HUES6 (cell line): ENCODE results near the gene JMJD7.

Experiments
- H3K27ac ChIP-seq: 2 replicates; pipeline ENCODE4 v1.7.0; 2013; ENCODE audit warnings: low read depth, mild to moderate bottlenecking, low read length, inconsistent platforms
- H3K27me3 ChIP-seq: 2 replicates; pipeline ENCODE4 v1.6.1; 2013; ENCODE audit warnings: low read length; ENCODE audit not compliant: control insufficient read depth, insufficient read depth
- H3K36me3 ChIP-seq: 2 replicates; pipeline ENCODE4 v1.6.1; 2013; ENCODE audit warnings: low read length; ENCODE audit not compliant: control insufficient read depth, insufficient read depth
- H3K4me1 ChIP-seq: 2 replicates; pipeline ENCODE4 v1.6.1; 2013; ENCODE audit warnings: low read length; ENCODE audit not compliant: control insufficient read depth, insufficient read depth
- H3K4me3 ChIP-seq: 2 replicates; pipeline ENCODE4 v1.5.1; 2013; ENCODE audit warnings: low read depth, low read length
- H3K9ac ChIP-seq: one replicate; pipeline ENCODE4 v1.6.1; 2013; ENCODE audit warnings: mild to moderate bottlenecking, low read length
- H3K9me3 ChIP-seq: 2 replicates; pipeline ENCODE4 v1.6.1; 2013; ENCODE audit warnings: low read depth, low read length; ENCODE audit not compliant: control insufficient read depth, insufficient read depth

JMJD7 gene

GRCh38 chr15:41879321-41879845, 51.5 kb downstream of the JMJD7 start:
- Histone ChIP-seq H3K9ac (no peak overlapping the region), H3K4me1 (peaks cover 10% of the 10 kb centered on the region; the same call in 1 of the 2 replicates), H3K4me3 (no peak overlapping the region), H3K36me3 (no peaks in the 10 kb centered on the region), H3K27me3 (peaks cover 48% of the 10 kb centered on the region), H3K27ac (no peak overlapping the region), H3K9me3 (no peaks in the 10 kb centered on the region)

- H3K4me1 ChIP-seq = peaks cover 10% of the 10 kb centered on the region; the same call in 1 of the 2 replicates
These were observed 52.4 kb downstream of the JMJD7 start for GRCh38 chr15:41880156-41880877.

GRCh38 chr15:41881086-41881485, 53.2 kb downstream of the JMJD7 start:
- peaks cover 48% of the 10 kb centered on the region for H3K27me3 ChIP-seq
- H3K27ac ChIP-seq = no peak overlapping the region
- no peaks in the 10 kb centered on the region for H3K36me3 ChIP-seq
- H3K4me3 ChIP-seq = no peak overlapping the region
- no peaks in the 10 kb centered on the region for H3K9me3 ChIP-seq
- peaks cover 10% of the 10 kb centered on the region; the same call in 1 of the 2 replicates for H3K4me1 ChIP-seq
- no peak overlapping the region for H3K9ac ChIP-seq

More at GRCh38 chr15:41880156-41880877, 52.4 kb downstream of the JMJD7 start:
- H3K9me3 ChIP-seq = no peaks in the 10 kb centered on the region
- H3K27ac ChIP-seq = no peak overlapping the region
- H3K36me3 ChIP-seq = no peaks in the 10 kb centered on the region
- no peak overlapping the region for H3K4me3 ChIP-seq
- no peak overlapping the region for H3K9ac ChIP-seq
- peaks cover 48% of the 10 kb centered on the region for H3K27me3 ChIP-seq

GRCh38 chr15:41881550-41881919, 53.6 kb downstream of the JMJD7 start:
- no peaks in the 10 kb centered on the region for H3K36me3 ChIP-seq
- peaks cover 48% of the 10 kb centered on the region for H3K27me3 ChIP-seq
- H3K27ac ChIP-seq = no peak overlapping the region
- H3K4me3 ChIP-seq = peak overlapping the region; percentile 57
- no peak overlapping the region for H3K9ac ChIP-seq
- H3K4me1 ChIP-seq = peaks cover 10% of the 10 kb centered on the region; the same call in 1 of the 2 replicates
- H3K9me3 ChIP-seq = no peaks in the 10 kb centered on the region

- H3K4me1 ChIP-seq = peaks cover 10% of the 10 kb centered on the region; the same call in 1 of the 2 replicates
- H3K27ac ChIP-seq = no peak overlapping the region
- H3K27me3 ChIP-seq = peaks cover 48% of the 10 kb centered on the region
- peak overlapping the region; percentile 57 for H3K4me3 ChIP-seq
- H3K36me3 ChIP-seq = no peaks in the 10 kb centered on the region
- no peak overlapping the region for H3K9ac ChIP-seq
- no peaks in the 10 kb centered on the region for H3K9me3 ChIP-seq
These were observed 54.2 kb downstream of the JMJD7 start for GRCh38 chr15:41881920-41882688.

GRCh38 chr15:41882689-41883483, 55.0 kb downstream of the JMJD7 start:
- H3K9ac ChIP-seq = no peak overlapping the region
- peaks cover 48% of the 10 kb centered on the region for H3K27me3 ChIP-seq
- peak overlapping the region; percentile 57 for H3K4me3 ChIP-seq
- H3K4me1 ChIP-seq = peaks cover 10% of the 10 kb centered on the region; the same call in 1 of the 2 replicates
- no peaks in the 10 kb centered on the region for H3K9me3 ChIP-seq
- H3K27ac ChIP-seq = no peak overlapping the region
- no peaks in the 10 kb centered on the region for H3K36me3 ChIP-seq

GRCh38 chr15:41883484-41883825, 55.6 kb downstream of the JMJD7 start:
- no peak overlapping the region for H3K27ac ChIP-seq
- H3K4me3 ChIP-seq = no peak overlapping the region
- peaks cover 48% of the 10 kb centered on the region for H3K27me3 ChIP-seq
- no peaks in the 10 kb centered on the region for H3K9me3 ChIP-seq
- H3K9ac ChIP-seq = no peak overlapping the region
- H3K4me1 ChIP-seq = peaks cover 10% of the 10 kb centered on the region; the same call in 1 of the 2 replicates
- H3K36me3 ChIP-seq = no peaks in the 10 kb centered on the region

GRCh38 chr15:41884458-41884857, 56.6 kb downstream of the JMJD7 start:
- Histone ChIP-seq H3K9me3 (no peaks in the 10 kb centered on the region), H3K36me3 (no peaks in the 10 kb centered on the region)

GRCh38 chr15:41885321-41885720, 57.4 kb downstream of the JMJD7 start:
- H3K36me3 ChIP-seq = no peaks in the 10 kb centered on the region
- no peak overlapping the region for H3K4me3 ChIP-seq
- H3K9ac ChIP-seq = no peak overlapping the region
- H3K9me3 ChIP-seq = no peaks in the 10 kb centered on the region
- H3K4me1 ChIP-seq = peaks cover 10% of the 10 kb centered on the region; the same call in 1 of the 2 replicates
- H3K27ac ChIP-seq = no peak overlapping the region
- peaks cover 34% of the 10 kb centered on the region for H3K27me3 ChIP-seq

More at GRCh38 chr15:41884458-41884857, 56.6 kb downstream of the JMJD7 start:
- Histone ChIP-seq H3K9ac (no peak overlapping the region), H3K4me1 (peaks cover 10% of the 10 kb centered on the region; the same call in 1 of the 2 replicates), H3K4me3 (no peak overlapping the region), H3K27me3 (peaks cover 43% of the 10 kb centered on the region), H3K27ac (no peak overlapping the region)

- no peaks in the 10 kb centered on the region for H3K9me3 ChIP-seq
- H3K27ac ChIP-seq = no peak overlapping the region
- peaks cover 29% of the 10 kb centered on the region for H3K27me3 ChIP-seq
- H3K4me1 ChIP-seq = peaks cover 12% of the 10 kb centered on the region; the same call in 1 of the 2 replicates
- no peak overlapping the region for H3K9ac ChIP-seq
- H3K36me3 ChIP-seq = no peaks in the 10 kb centered on the region
- no peak overlapping the region for H3K4me3 ChIP-seq
These were observed 57.9 kb downstream of the JMJD7 start for GRCh38 chr15:41885841-41886240.
